Measurements from ENCODE around the gene DUSP22.

Gene DUSP22

GRCh38 chr6:341914-342831 is 49.9 kb downstream of the DUSP22 start:
- no peak for DNase-seq

- DNase-seq: no peak
Observed at GRCh38 chr6:342832-343179, 50.5 kb downstream of the DUSP22 start.

- no peak for DNase-seq
Observed at GRCh38 chr6:343226-343935, 51.1 kb downstream of the DUSP22 start.

- DNase-seq: no peak
Observed at GRCh38 chr6:343960-344815, 51.9 kb downstream of the DUSP22 start.

GRCh38 chr6:344816-345340 is 52.6 kb downstream of the DUSP22 start:
- no peak for DNase-seq

GRCh38 chr6:345747-346385 is 53.6 kb downstream of the DUSP22 start:
- no peak for DNase-seq

- DNase-seq: no peak
Observed at GRCh38 chr6:346386-347030, 54.2 kb downstream of the DUSP22 start.

GRCh38 chr6:347232-347631 is 54.9 kb downstream of the DUSP22 start:
- no peak for DNase-seq

GRCh38 chr6:347951-348859 is 55.9 kb downstream of the DUSP22 start:
- no peak for DNase-seq

GRCh38 chr6:348860-349396 is 56.6 kb downstream of the DUSP22 start:
- DNase-seq: no peak

GRCh38 chr6:349491-349921 is 57.2 kb downstream of the DUSP22 start:
- DNase-seq: no peak

GRCh38 chr6:350371-350770 is 58.1 kb downstream of the DUSP22 start:
- no peak for DNase-seq

GRCh38 chr6:351011-351866 is 59.0 kb downstream of the DUSP22 start:
- no peak for DNase-seq

GRCh38 chr6:351867-352289 is 59.6 kb downstream of the DUSP22 start:
- DNase-seq: no peak

- DNase-seq: no peak
Observed at GRCh38 chr6:352474-352873, 60.2 kb downstream of the DUSP22 start.

GRCh38 chr6:352896-353470 is 60.7 kb downstream of the DUSP22 start:
- no peak for DNase-seq

- DNase-seq: no peak
Observed at GRCh38 chr6:353642-354614, 61.6 kb downstream of the DUSP22 start.

Measured in GF-D8 (cell line).